OCI-LY3 (cell line): Measurements from ENCODE around the gene SLC25A26.

ENCODE experiments used
- CTCF ChIP-seq: fragments of 200-600, 300-600 bp; sonication (generic); IDR thresholded peaks from 2 replicates; pipeline ENCODE4 v1.5.1; 2014; ENCODE audit warnings: antibody characterized with exemption, low read length, low read depth
- EZH2phosphoT487 ChIP-seq: fragments of 200-600 bp; shearing (Covaris generic); IDR thresholded peaks from 2 replicates; pipeline ENCODE4 v1.6.1; 2018; ENCODE audit warnings: antibody characterized with exemption, mixed run types, low read depth

- no peak for TF ChIP-seq CTCF
- TF ChIP-seq EZH2phosphoT487: no peak
Observed at GRCh38 chr3:66336333-66336766, 115.5 kb downstream of the SLC25A26 start.
